ENCODE measurements around the gene KRT72. TPM values are rescaled to one million over a fixed set of nuclear protein-coding genes. Genes with fewer than 3 reads are reported as not detected.

KRT72 gene
- total and polyA plus RNA-seq, 2 of the 13 experiments (the other 11 are each of a cell fraction or from before 2014, with no cell fraction given) = not detected

DNA sequence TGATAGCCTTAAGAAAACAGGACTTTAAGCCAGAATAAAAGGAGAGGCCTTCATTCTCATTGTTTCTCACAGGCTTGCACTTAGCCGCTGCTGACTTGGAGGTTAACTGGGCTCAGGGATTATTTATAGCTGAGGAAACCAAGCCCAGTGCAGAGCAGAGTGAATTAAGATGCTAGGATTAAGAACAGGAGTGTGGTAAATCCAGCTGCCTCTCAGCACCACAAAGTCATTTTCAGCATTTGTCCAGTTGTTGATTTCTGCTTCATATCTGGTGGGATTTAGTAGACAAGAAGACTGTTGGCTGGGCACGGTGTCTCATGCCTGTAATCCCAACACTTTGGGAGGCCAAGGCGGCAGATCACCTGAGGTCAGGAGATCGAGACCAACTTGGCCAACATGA is 31.4 kb upstream of the KRT72 start:
- no TSS peak for BruUV-seq (replicated peaks)
- Histone ChIP-seq H3K4me1 (ENCODE audit: insufficient read depth, low read length) (no peaks in the 10 kb centered on the region), H3K9ac (ENCODE audit: insufficient read depth, low read depth, low read length) (no peak overlapping the region), H3K4me2 (ENCODE audit: low read depth, low read length) (no peak overlapping the region), H3K79me2 (ENCODE audit: insufficient read depth, low read length) (no peaks in the 10 kb centered on the region), H4K20me1 (ENCODE audit: insufficient read depth, low read length) (no peaks in the 10 kb centered on the region), H3K27me3 (ENCODE audit: control insufficient read depth in 1 of 2, insufficient read depth in 2 of 2, low read length in 2 of 2) (peaks cover 0 to 26% of the 10 kb centered on the region in 2 experiments; a peak in 2 of 5 replicates), H3K27ac (ENCODE audit: extremely low read length, insufficient read depth, low read length) (no peak overlapping the region), H3K36me3 (replicated peaks in 1 of 2; ENCODE audit: control insufficient read depth in 1 of 2, insufficient read depth in 2 of 2, low read length in 2 of 2) (no peaks in the 10 kb centered on the region), H3K4me3 (replicated peaks in 1 of 3; ENCODE audit: insufficient read depth in 1 of 3, low read depth in 2 of 3, low read length in 3 of 3) (no peak overlapping the region), H2AFZ (ENCODE audit: low read length) (no peak overlapping the region), H3K9me3 (ENCODE audit: low read length) (no peaks in the 10 kb centered on the region)
- 20% methylated on average over 3 of the region's 4 CpGs for WGBS (ENCODE audit: low lambda C conversion rate)
- ChIA-PET CTCF (ENCODE audit: low intra/inter-chr PET ratio, low total read pairs) (no interaction called here), POLR2A (no interaction called here)
- TF ChIP-seq RBM39 (IDR thresholded peaks at IDR 0.05; ENCODE audit: low read depth, low read length, poor library complexity, severe bottlenecking) = no peak
- in situ Hi-C loops (cut with HindIII; ENCODE audit: extremely low pct_ligation_motif_present, low pct_unique_long_range_greater_than_20kb) = no loop called here
- intact Hi-C loops (cut with micrococcal nuclease; ENCODE audit: unreplicated experiment) = no loop called here
- ATAC-seq (no peak), FAIRE-seq (no peak), DNase-seq (ENCODE audit: low spot score) (no peak)

DNA sequence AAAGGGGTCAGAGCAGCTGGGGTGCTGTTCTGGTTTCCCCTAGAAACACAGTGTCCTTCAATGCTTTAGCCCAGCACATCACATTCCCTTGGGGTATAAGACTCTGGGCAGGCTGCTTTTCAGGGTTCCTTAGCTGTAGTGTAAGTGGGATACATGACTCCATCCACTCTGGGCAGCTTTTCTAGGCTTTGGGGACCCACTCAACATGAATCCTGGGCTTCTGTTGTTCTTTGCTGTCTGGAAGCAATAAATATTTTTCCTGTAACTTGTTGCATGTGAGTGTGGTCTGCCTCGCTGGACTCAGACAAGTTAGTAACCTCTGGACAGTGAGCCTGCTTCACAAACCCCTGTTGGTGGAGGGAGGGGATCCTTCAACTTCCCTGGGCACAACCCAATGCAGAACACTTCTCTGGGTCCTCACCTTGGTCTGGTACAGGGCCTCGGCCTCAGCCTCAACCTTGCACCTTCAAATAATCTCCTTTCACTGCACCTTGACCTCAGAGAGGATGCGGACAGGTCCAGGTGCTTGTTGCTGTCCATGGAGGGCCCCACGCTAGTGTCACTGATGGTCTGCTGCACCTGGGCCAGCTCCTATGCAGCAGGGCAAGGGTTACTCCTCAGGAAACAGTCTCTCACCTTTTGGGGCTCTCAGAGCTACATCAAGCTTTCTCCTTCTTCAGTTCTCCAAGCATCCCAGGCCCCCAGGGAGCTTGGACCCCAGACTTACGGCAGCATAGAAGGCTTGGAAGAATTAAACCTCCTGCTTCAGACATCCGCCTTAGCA is 30.6 kb upstream of the KRT72 start:
- TF ChIP-seq FOXP1 (IDR thresholded peaks at IDR 0.05) (no peak), FOXP1 (CRISPR knock-in tag; IDR thresholded peaks at IDR 0.05) (no peak)
- DNase-seq (ENCODE audit: low spot score) (no peak), ATAC-seq (no peak), FAIRE-seq (no peak)
- Histone ChIP-seq H3K9me3 (ENCODE audit: low read length) (no peaks in the 10 kb centered on the region), H3K4me2 (ENCODE audit: low read depth, low read length) (no peak overlapping the region), H3K27ac (ENCODE audit: extremely low read length, insufficient read depth, low read length) (no peak overlapping the region), H2AFZ (ENCODE audit: low read length) (no peak overlapping the region), H3K36me3 (replicated peaks in 1 of 2; ENCODE audit: control insufficient read depth in 1 of 2, insufficient read depth in 2 of 2, low read length in 2 of 2) (no peaks in the 10 kb centered on the region), H3K4me1 (ENCODE audit: insufficient read depth, low read length) (no peaks in the 10 kb centered on the region), H4K20me1 (ENCODE audit: insufficient read depth, low read length) (no peaks in the 10 kb centered on the region), H3K9ac (ENCODE audit: insufficient read depth, low read depth, low read length) (no peak overlapping the region), H3K79me2 (ENCODE audit: insufficient read depth, low read length) (no peaks in the 10 kb centered on the region), H3K4me3 (replicated peaks in 1 of 3; ENCODE audit: insufficient read depth in 1 of 3, low read depth in 2 of 3, low read length in 3 of 3) (no peak overlapping the region), H3K27me3 (ENCODE audit: control insufficient read depth in 1 of 2, insufficient read depth in 2 of 2, low read length in 2 of 2) (peaks cover 0 to 26% of the 10 kb centered on the region in 2 experiments; a peak in 2 of 5 replicates)
- BruUV-seq (replicated peaks) = no TSS peak
- WGBS (ENCODE audit: low lambda C conversion rate) = 19% methylated on average over 5 of the region's 6 CpGs
- CTCF ChIA-PET (ENCODE audit: low intra/inter-chr PET ratio, low total read pairs) = no interaction called here
- in situ Hi-C loops (cut with HindIII; ENCODE audit: extremely low pct_ligation_motif_present, low pct_unique_long_range_greater_than_20kb) = no loop called here
- POLR2A ChIA-PET = no interaction called here
- intact Hi-C loops (cut with micrococcal nuclease; ENCODE audit: unreplicated experiment) = no loop called here
